Cardiac fibroblast (primary cell): ENCODE results near the gene FNIP2.

ENCODE experiments used
- DNase-seq, 2 donors: peaks; one replicate each; pipeline versions ENCODE4 v3.0.0 to v3.0.0-alpha.2; 2010; ENCODE audit warnings: low read depth in 2 of 2
- H3K4me3 ChIP-seq, 2 donors: replicated peaks in 1 of 2; 1 replicate in 1 of 2; 2 replicates in 1 of 2; pipeline ENCODE4 v1.5.1; 2011; ENCODE audit warnings: low read depth in 2 of 2, low read length in 2 of 2, mild to moderate bottlenecking in 2 of 2, moderate library complexity in 1 of 2
- CTCF ChIP-seq: IDR thresholded peaks from one replicate; pipeline ENCODE4 v1.5.1; 2011; ENCODE audit warnings: low read depth, mild to moderate bottlenecking, low read length, inconsistent platforms

Gene FNIP2

GRCh38 chr4:158768555-158769174, at the start of gene FNIP2:
Gene FNIP2 (plus strand): TSS chr4:158769026. CDS start chr4:158769213, 187 bp downstream.
- DNase-seq = peak; percentile 62 to 80
- no peak for TF ChIP-seq CTCF
- peak within 1 kb of the TSS; percentile 89 to 96 for H3K4me3 ChIP-seq

DNA sequence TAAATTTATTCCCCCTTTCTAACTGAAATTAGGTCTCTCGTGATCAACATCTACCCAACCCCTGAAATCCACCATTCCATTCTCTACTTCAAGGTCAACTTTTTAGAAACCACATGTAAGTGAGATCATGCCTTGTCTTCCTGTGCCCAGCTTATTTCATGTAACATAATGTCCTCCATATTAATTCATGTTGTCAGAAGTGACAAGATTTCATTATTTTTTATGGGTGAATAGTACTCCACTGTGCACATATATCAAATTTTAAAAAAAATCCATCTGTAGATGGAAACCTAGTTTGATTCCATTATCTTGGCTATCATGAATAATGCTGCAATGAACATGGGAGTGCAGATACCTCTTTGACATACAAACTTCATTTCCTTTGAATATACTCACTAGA, 47.1 kb upstream of the FNIP2 start:
- TF ChIP-seq CTCF = no peak
- no peak for DNase-seq
- no peak overlapping the region for H3K4me3 ChIP-seq

GRCh38 chr4:158722291-158722916, 46.4 kb upstream of the FNIP2 start:
- peak overlapping the region; percentile 79 to 84 for H3K4me3 ChIP-seq
- peak; percentile 59 to 60 for DNase-seq
- TF ChIP-seq CTCF = no peak

DNA sequence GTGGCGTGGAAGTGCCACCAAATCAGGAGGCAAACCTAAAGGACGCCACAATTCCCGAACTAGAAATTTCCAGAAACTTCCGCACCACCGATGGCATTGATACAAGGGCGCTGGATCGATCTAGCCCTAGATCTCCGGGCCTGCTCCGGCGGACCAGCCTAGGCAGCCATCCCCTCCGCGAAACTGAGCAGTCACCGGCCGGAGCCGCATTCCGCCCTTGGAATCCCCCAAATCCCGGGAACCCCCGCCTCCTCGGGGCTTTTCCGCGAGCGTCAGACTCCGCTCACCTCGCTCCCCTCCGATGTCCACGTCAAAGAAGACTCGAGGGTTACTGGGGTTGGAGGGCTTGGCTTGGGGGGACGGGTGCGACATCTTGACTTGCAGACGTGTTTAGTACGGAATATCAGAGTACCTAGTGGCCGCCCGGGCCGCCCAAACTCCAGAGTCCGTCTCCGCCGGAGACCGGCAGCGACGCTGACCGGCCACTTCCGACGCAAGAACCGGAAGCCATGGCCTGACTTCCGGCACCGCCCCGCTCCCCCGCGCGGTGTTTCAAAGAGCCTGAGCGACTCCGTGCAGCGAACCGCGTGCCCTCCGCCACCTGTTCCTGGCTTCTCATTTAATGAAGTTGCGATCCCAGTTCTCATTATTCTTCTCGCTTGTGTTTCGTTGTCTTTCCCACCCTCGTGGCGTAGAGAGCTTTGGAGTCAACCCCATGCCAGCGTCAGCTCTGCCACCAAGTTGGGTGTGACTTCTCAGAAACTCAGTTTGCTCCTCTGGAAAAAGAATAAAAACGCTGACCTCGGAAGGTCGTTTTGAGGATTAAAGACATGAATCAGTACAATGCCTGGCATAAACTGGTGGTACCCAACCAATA, 45.7 kb upstream of the FNIP2 start, which contains the start of gene PPID:
PPID (minus strand) TSS at position 480 of the 877 bp plus-strand sequence; CDS start at position 372, 108 bp downstream.
- TF ChIP-seq CTCF = no peak
- H3K4me3 ChIP-seq = peak within 1 kb of the TSS; percentile 79 to 84
- peak; percentile 77 to 83 for DNase-seq

DNA sequence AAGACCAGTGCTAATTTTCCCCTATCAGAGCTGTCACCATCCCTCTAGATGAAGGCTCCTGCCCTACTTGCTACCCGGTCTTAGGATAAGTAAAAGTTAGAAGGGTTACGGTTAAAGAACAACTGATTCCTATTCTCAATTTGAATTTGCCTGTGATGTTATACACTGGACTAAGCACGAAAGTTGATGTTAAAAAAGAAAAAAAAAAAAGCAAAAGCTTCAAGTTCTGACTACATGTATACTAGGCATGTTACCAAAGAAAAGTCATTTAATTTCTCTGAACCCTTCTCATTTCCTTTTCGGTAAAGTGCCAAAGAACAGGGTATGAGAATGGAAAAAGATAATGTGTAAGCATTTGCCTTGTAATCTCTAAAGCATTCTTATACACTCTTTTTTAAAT, 44.2 kb upstream of the FNIP2 start:
- H3K4me3 ChIP-seq = no peak overlapping the region
- TF ChIP-seq CTCF = no peak
- DNase-seq = no peak

- DNase-seq = no peak
- TF ChIP-seq CTCF = no peak
- no peak overlapping the region for H3K4me3 ChIP-seq
These were observed 42.2 kb upstream of the FNIP2 start for GRCh38 chr4:158726633-158727032.
